NCI-H2171 treated with DMSO at 0.1 percent for 48 hours (cell line): ENCODE data around the gene COG7.
"Not testable (repeated sequence)": the region's sequence is repeated elsewhere in the genome, so short reads cannot be mapped to it uniquely, and the experiment has no call there.

Source experiments
- DNase-seq: peaks from one replicate; lab custom pipeline; 2025; lab: John Stamatoyannopoulos, UW

Gene COG7

GRCh38 chr16:23452572-23453337, at the start of gene COG7:
Gene COG7, minus strand, starts transcription at chr16:23453189. Its CDS starts 195 bp downstream, at chr16:23452994.
- DNase-seq = peak; percentile 80

- DNase-seq = peak; percentile 32
Observed at GRCh38 chr16:23502466-23502865, 49.5 kb upstream of the COG7 start.

GRCh38 chr16:23501291-23501690, 48.3 kb upstream of the COG7 start:
- DNase-seq = no peak

DNA sequence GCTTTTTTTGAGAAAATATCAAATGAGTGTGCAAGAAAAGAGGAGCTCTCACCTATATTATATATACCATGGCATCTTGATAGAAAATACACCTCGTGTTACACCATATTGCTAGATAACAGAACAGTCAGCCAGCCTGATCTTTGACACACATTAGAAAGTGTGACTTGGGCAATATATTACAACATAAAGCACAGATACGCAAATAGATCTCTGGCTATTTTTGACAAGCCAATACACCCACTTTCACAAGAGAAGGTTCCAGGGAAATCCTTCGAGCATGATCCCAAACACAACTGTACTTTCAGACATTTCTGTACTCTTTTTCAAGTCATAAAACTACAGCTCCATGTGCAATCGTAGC, 47.9 kb upstream of the COG7 start:
- no peak for DNase-seq

DNA sequence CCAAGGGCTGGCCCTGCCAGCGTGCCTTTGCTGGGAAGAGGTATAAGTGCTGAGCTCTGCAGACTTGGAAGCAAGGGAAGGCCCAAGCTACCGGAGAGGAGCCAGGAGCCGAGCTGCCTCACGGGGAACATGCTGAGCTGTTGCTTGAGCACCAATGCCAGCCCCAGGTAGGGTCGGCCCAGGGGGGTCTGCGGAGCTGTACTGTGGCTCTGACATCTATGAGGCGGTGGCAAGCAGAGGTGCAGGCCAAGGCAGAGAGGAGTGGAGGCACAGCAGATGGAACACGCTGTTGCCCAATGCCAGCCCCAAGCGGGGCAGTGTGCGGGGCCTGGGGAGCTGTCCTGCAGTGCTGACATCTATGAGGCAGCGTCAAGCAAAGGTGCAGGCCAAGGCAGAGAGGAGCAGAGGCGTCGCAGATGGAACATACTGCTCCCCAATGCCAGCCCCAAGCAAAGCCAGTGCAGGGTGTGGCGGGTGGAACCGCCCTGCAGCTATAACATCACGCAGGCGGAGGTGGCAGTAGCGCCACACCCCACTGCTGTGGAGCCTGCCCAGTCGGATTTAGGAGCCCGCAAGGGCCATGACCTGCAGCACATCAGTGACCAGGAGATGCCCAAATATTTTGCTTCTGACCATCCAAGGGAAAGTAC, 47.3 kb upstream of the COG7 start:
- no peak for DNase-seq

GRCh38 chr16:23499801-23500200, 46.8 kb upstream of the COG7 start:
- no peak for DNase-seq

- no peak for DNase-seq
Observed at GRCh38 chr16:23498863-23499262, 45.9 kb upstream of the COG7 start.

DNA sequence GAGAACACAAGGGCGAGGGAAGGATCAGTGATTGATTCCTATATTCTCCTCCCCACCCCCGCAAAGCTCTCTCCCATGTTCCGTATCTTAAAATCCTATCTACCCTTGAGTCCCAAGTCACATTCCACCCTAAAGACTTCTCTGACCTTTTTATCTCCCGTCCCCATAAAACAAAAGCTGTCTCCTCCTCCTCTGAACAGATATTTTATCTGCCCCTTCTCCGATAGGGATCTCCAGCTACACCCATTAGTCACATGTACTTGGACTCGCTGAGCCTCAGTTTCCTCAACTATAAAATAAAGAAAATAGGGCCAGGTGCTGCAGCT, 44.5 kb upstream of the COG7 start:
- no peak for DNase-seq

GRCh38 chr16:23496821-23497542, 44.0 kb upstream of the COG7 start:
- no peak for DNase-seq

DNA sequence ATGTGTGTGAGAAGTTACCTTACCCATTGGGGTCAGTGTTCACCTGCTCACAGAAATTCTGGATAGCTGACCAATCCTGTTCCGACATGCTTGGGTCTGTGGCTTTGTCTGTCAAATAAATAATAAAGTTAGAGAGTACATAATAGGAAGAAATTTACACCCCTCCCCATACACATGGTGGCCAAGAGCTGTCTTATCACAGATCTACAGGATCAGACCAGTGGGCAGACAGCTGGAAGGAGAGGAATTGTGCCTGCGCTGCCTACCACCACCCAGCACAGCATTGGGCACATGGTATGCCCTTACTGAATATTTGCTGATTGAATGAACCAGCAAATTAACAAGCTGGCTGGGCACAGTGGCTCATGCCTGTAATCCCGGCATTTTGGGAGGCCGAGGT, 42.7 kb upstream of the COG7 start:
- DNase-seq = no peak

GRCh38 chr16:23494188-23494587, 41.2 kb upstream of the COG7 start:
- no peak for DNase-seq

GRCh38 chr16:23491490-23492391, 38.8 kb upstream of the COG7 start:
- DNase-seq = no peak

GRCh38 chr16:23486480-23486879, 33.5 kb upstream of the COG7 start:
- no peak for DNase-seq

GRCh38 chr16:23485841-23486240, 32.9 kb upstream of the COG7 start:
- DNase-seq = no peak

GRCh38 chr16:23485257-23485614, 32.2 kb upstream of the COG7 start:
- DNase-seq = no peak

DNA sequence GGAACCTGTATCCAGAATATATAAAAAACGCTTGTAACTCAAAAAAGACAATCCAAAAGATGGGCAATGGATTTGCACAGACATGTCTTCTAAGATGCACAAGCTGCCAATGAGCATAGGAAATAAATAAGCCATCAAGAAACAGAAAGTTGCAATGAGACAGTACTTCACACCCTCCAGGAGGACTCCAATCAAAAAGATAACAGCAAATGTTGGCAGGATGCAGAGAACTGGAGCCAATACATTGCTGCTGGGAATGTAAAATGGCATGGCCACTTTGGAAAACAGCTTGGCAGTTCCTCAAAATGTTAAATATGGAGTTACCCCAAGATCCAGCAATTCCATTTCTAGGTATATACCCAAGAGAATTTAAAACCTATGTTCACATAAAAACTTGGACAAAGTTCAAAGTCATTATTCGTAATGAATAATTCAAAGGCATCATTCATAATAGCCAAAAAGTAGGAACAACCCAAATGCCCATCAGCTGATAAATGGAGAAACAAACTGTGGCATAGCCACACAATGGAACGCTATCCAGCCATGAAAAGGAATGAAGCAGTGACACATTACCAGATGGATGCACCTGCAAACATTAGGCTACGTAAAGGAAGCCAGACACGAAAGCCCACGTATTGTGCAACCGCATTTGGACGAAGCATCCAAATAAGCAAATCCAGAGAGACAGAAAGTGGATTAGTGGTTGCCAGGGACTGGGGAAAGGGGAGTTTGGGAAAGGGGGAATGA, 31.7 kb upstream of the COG7 start:
- no peak for DNase-seq

GRCh38 chr16:23483492-23483891, 30.5 kb upstream of the COG7 start:
- DNase-seq = not testable (repeated sequence)

DNA sequence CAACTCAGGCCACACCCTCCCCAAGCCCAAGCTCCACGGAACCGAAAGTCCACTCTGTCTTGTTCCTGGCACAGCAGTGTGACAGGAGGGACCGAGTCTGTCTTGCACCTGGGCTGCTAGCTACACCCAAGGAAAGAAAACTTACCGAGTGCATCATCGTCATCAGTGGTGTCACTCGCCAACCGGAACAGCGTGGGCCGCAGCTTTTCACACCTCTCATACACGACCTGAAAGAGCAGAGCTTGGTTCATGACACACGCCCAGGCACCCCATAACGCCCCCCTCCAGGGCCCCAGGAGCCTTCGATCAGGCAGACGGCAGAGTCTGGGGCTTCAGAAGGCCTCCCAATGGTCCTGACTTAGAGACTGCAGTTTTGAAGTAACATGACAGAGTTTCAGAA, 29.8 kb upstream of the COG7 start:
- no peak for DNase-seq

DNA sequence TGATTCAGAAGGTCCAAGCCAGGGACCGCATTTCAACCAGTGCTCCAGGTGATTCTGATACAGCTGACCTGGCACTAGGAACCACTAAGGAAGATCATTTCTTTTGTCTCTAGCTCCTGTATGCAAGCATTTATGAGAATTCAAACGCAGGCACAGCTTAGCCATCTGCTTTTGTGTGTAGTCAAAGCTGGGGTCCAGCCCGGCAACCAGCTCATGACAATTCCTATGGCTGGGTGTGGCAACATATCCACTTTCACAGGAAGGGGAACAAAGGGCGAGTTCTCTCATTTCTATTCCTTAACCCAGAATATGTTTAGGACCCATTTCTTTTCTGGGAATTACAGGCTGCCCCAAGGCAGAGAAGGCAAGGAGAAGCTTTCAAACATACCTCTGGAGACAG, 27.3 kb upstream of the COG7 start:
- no peak for DNase-seq

- no peak for DNase-seq
Observed at GRCh38 chr16:23479138-23479537, 26.1 kb upstream of the COG7 start.

- no peak for DNase-seq
Observed at GRCh38 chr16:23478566-23478965, 25.6 kb upstream of the COG7 start.

- DNase-seq = no peak
Observed at GRCh38 chr16:23476289-23476688, 23.3 kb upstream of the COG7 start.
